GM21737 (cell line): Measurements from ENCODE around the gene VAX1.
"Not testable (repeated sequence)": the region's sequence is repeated elsewhere in the genome, so short reads cannot be mapped to it uniquely, and the experiment has no call there.

Experiments used
- ATAC-seq: cut with Tn5 transposase; IDR thresholded peaks from one replicate; pipeline ENCODE4 v1.9.1; 2021; ENCODE audit warnings: mild to moderate bottlenecking, moderate library complexity; ENCODE audit not compliant: unreplicated experiment

VAX1 gene

DNA sequence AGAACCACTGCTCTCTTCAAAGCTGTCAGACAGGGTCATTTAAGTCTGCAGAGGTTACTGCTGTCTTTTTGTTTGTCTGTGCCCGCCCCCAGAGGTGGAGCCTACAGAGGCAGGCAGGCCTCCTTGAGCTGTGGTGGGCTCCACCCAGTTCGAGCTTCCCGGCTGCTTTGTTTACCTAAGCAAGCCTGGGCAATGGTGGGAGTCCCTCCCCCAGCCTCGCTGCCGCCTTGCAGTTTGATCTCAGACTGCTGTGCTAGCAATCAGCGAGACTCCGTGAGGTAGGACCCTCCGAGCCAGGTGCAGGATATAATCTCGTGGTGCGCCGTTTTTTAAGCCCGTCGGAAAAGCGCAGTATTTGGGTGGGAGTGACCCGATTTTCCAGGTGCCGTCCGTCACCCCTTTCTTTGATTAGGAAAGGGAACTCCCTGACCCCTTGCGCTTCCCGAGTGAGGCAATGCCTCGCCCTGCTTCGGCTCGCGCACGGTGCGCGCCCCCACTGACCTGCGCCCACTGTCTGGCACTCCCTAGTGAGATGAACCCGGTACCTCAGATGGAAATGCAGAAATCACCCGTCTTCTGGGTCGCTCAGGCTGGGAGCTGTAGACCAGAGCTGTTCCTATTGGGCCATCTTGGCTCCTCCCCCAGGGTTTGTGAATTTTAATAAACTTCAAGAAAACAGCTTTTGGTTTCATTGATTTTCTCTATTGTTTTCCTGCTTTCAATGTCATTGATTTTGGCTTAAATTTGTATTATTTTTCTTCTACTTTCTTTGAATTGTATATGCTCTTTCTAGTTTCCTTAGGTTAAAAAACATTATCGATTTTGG is 53.4 kb downstream of the VAX1 start:
- not testable (repeated sequence) for ATAC-seq
